DND-41 (cell line): ENCODE measurements around the gene ETFDH.
A peak's percentile ranks its signal among the peaks of the same experiment; 100 is the strongest.

Source experiments
- ATAC-seq: fragments of 200-7000 bp; cut with Tn5 transposase; 3 replicates; pipeline ENCODE4 v1.9.1; 2021; ENCODE audit warnings: low read depth; ENCODE audit not compliant: insufficient read depth
- DNase-seq: peaks from one replicate; pipeline ENCODE4 v3.0.0-alpha.2; 2020
- H2AFZ ChIP-seq: 2 replicates; pipeline ENCODE4 v1.6.0; 2012; ENCODE audit warnings: low read depth, low read length
- H3K27ac ChIP-seq: 2 replicates; pipeline ENCODE4 v1.5.1; 2012; ENCODE audit warnings: low read length, inconsistent platforms
- H3K27me3 ChIP-seq: fragments of 200-600 bp; sonication (generic); 2 replicates; pipeline ENCODE4 v1.6.0; 2012; ENCODE audit warnings: low read length, mild to moderate bottlenecking, inconsistent platforms; ENCODE audit not compliant: insufficient read depth, poor library complexity
- H3K36me3 ChIP-seq: 2 replicates; pipeline ENCODE4 v1.5.1; 2012; ENCODE audit warnings: low read length, inconsistent platforms; ENCODE audit not compliant: insufficient read depth
- H3K4me1 ChIP-seq: 2 replicates; pipeline ENCODE4 v1.5.1; 2012; ENCODE audit warnings: mild to moderate bottlenecking, low read length; ENCODE audit not compliant: insufficient read depth
- H3K4me2 ChIP-seq: 2 replicates; pipeline ENCODE4 v1.6.0; 2012; ENCODE audit warnings: mild to moderate bottlenecking, moderate library complexity, low read length, inconsistent platforms; ENCODE audit not compliant: insufficient read depth
- H3K4me3 ChIP-seq, 2 experiments: fragments of 200-600 bp in 1 of 2; shearing (Covaris generic) in 1 of 2; 2 replicates each; pipeline ENCODE4 v1.5.1; 2012 to 2016; ENCODE audit warnings: inconsistent platforms in 2 of 2, low read length in 2 of 2, mild to moderate bottlenecking in 2 of 2, low read depth in 1 of 2, moderate library complexity in 1 of 2
- H3K79me2 ChIP-seq: 2 replicates; pipeline ENCODE4 v1.6.0; 2012; ENCODE audit warnings: low read length, inconsistent platforms; ENCODE audit not compliant: insufficient read depth
- H3K9ac ChIP-seq: 2 replicates; pipeline ENCODE4 v1.6.0; 2012; ENCODE audit warnings: low read depth, mild to moderate bottlenecking, inconsistent platforms, low read length, moderate library complexity
- H3K9me3 ChIP-seq: 2 replicates; pipeline ENCODE4 v1.5.1; 2012; ENCODE audit warnings: low read length, moderate library complexity, mild to moderate bottlenecking, inconsistent platforms; ENCODE audit not compliant: insufficient read depth, severe bottlenecking
- H4K20me1 ChIP-seq: 2 replicates; pipeline ENCODE4 v1.6.0; 2012; ENCODE audit warnings: low read length; ENCODE audit not compliant: insufficient read depth
- CTCF ChIP-seq: IDR thresholded peaks from 2 replicates; pipeline ENCODE4 v1.5.1; 2012; ENCODE audit warnings: borderline replicate concordance, low read length, moderate library complexity, mild to moderate bottlenecking; ENCODE audit not compliant: poor library complexity, severe bottlenecking; ENCODE audit errors: extremely low read depth
- EZH2 ChIP-seq: IDR thresholded peaks from 3 replicates; pipeline ENCODE4 v1.6.1; 2012; ENCODE audit warnings: borderline replicate concordance, low read depth, mild to moderate bottlenecking, moderate library complexity, low read length, inconsistent platforms; ENCODE audit not compliant: severe bottlenecking

Gene ETFDH

GRCh38 chr4:158670975-158671664 lies 976 bp upstream of the ETFDH start:
- H3K27ac ChIP-seq, result peak overlapping the region; percentile 90
- ATAC-seq, result peak; percentile 20
- peak overlapping the region; percentile 72 for H2AFZ ChIP-seq

GRCh38 chr4:158671665-158671914 lies 506 bp upstream of the ETFDH start, which contains the start of gene C4orf46:
C4orf46 (minus strand) TSS chr4:158671887; CDS start chr4:158671801, 86 bp downstream.
- TF ChIP-seq EZH2 (no peak), CTCF (no peak)
- H3K27ac ChIP-seq, result peak within 1 kb of the TSS; percentile 90
- H3K9ac ChIP-seq, result peak within 1 kb of the TSS; percentile 82
- H3K9me3 ChIP-seq, result no peaks in the 10 kb centered on the region
- ATAC-seq (no peak), DNase-seq (no peak)
- H3K4me1 ChIP-seq, result peaks cover 39% of the 10 kb centered on the region
- peak within 1 kb of the TSS; percentile 95 for H2AFZ ChIP-seq
- peak within 1 kb of the TSS; percentile 72 to 86 for H3K4me3 ChIP-seq
- peaks cover 22% of the 10 kb centered on the region; the same call in 1 of the 2 replicates for H4K20me1 ChIP-seq
- H3K79me2 ChIP-seq, result peaks cover 67% of the 10 kb centered on the region
- peak within 1 kb of the TSS; percentile 83 for H3K4me2 ChIP-seq
- H3K36me3 ChIP-seq, result peaks cover 12% of the 10 kb centered on the region
- no peaks in the 10 kb centered on the region for H3K27me3 ChIP-seq

More at GRCh38 chr4:158670975-158671664, 976 bp upstream of the ETFDH start:
- peaks cover 16% of the 10 kb centered on the region for H3K36me3 ChIP-seq
- H3K9ac ChIP-seq, result peak overlapping the region; percentile 82
- H3K4me1 ChIP-seq, result peaks cover 39% of the 10 kb centered on the region
- peak overlapping the region; percentile 78 for H3K4me2 ChIP-seq
- H3K4me3 ChIP-seq, result peak overlapping the region; percentile 60 to 86
- TF ChIP-seq CTCF (no peak), EZH2 (no peak)
- H3K9me3 ChIP-seq, result no peaks in the 10 kb centered on the region
- DNase-seq, result peak; percentile 62
- H4K20me1 ChIP-seq, result peaks cover 22% of the 10 kb centered on the region; the same call in 1 of the 2 replicates
- H3K27me3 ChIP-seq, result no peaks in the 10 kb centered on the region
- peaks cover 66% of the 10 kb centered on the region for H3K79me2 ChIP-seq

GRCh38 chr4:158673633-158674032 lies 1.5 kb downstream of the ETFDH start:
- Histone ChIP-seq H3K4me1 (peaks cover 35% of the 10 kb centered on the region), H3K4me2 (peak overlapping the region; percentile 83), H3K36me3 (peaks cover 7% of the 10 kb centered on the region), H2AFZ (no peak overlapping the region), H4K20me1 (peaks cover 15% of the 10 kb centered on the region; the same call in 1 of the 2 replicates), H3K9ac (no peak overlapping the region; the same call in 1 of the 2 replicates), H3K27me3 (no peaks in the 10 kb centered on the region), H3K79me2 (peaks cover 54% of the 10 kb centered on the region), H3K9me3 (no peaks in the 10 kb centered on the region), H3K4me3 (no peak overlapping the region; a peak in 1 of 4 replicates), H3K27ac (no peak overlapping the region)
- TF ChIP-seq CTCF (no peak), EZH2 (no peak)
- DNase-seq (no peak), ATAC-seq (no peak)
